SK-N-SH (cell line): ENCODE results near the gene SSTR5. TPM values are rescaled to one million over a fixed set of nuclear protein-coding genes. Genes with fewer than 3 reads are reported as not detected.

Experiments used
- CTCF ChIA-PET: fragments of 300-600, 350-600 bp; formaldehyde crosslinking; extraction: SDS; loops from one replicate; lab custom pipeline; 2021; lab: Yijun Ruan, JAX
- POLR2A ChIA-PET: fragments of 350-600 bp; sonication (Branson Sonifier 250); formaldehyde crosslinking; extraction: SDS; loops from one replicate; lab custom pipeline; 2020; ENCODE audit warnings: antibody characterized with exemption, inconsistent platforms; lab: Yijun Ruan, JAX
- DNase-seq: peaks from one replicate; pipeline ENCODE4 v3.0.0; 2012
- H2AFZ ChIP-seq: fragments of 200-600 bp; sonication (generic); 2 replicates; pipeline ENCODE4 v1.8.1; 2016; ENCODE audit warnings: antibody characterized with exemption, mild to moderate bottlenecking, low read depth
- H3F3A ChIP-seq: fragments of 200-600 bp; sonication (generic); replicated peaks from 2 replicates; pipeline ENCODE3; 2016; ENCODE audit warnings: antibody characterized with exemption, mild to moderate bottlenecking; ENCODE audit not compliant: insufficient read depth
- H3K27ac ChIP-seq, 2 experiments: fragments of 200-500 bp in 1 of 2; fragments of 200-600 bp in 1 of 2; sonication (Bioruptor generic) in 1 of 2; sonication (generic), shearing (Covaris generic) in 1 of 2; 2 replicates each; pipeline versions ENCODE4 v1.5.1 to v1.6.1; 2014 to 2016; ENCODE audit warnings: low read depth in 2 of 2, inconsistent platforms in 1 of 2, low read length in 1 of 2, mild to moderate bottlenecking in 1 of 2, mixed read lengths in 1 of 2
- H3K27me3 ChIP-seq: fragments of 200-600 bp; sonication (generic), shearing (Covaris generic); 2 replicates; pipeline ENCODE4 v1.6.1; 2016; ENCODE audit warnings: mixed run types; ENCODE audit not compliant: insufficient read depth
- H3K36me3 ChIP-seq, 2 experiments: fragments of 200-500 bp in 1 of 2; fragments of 200-600 bp in 1 of 2; sonication (Bioruptor generic) in 1 of 2; sonication (generic) in 1 of 2; replicated peaks in 1 of 2; 2 replicates each; pipeline versions ENCODE3 to v1.5.1; 2014 to 2016; ENCODE audit warnings: low read length in 1 of 2, mild to moderate bottlenecking in 1 of 2; ENCODE audit not compliant: insufficient read depth in 2 of 2, control insufficient read depth in 1 of 2
- H3K4me1 ChIP-seq, 2 experiments: fragments of 200-500 bp in 1 of 2; fragments of 200-600 bp in 1 of 2; sonication (Bioruptor generic) in 1 of 2; sonication (generic), shearing (Covaris generic) in 1 of 2; 2 replicates each; pipeline versions ENCODE4 v1.5.1 to v1.6.1; 2014 to 2016; ENCODE audit warnings: low read depth in 1 of 2, low read length in 1 of 2, mixed run types in 1 of 2; ENCODE audit not compliant: insufficient read depth in 2 of 2, control insufficient read depth in 1 of 2
- H3K4me2 ChIP-seq: fragments of 200-600 bp; sonication (generic), shearing (Covaris generic); 2 replicates; pipeline ENCODE4 v1.6.1; 2017; ENCODE audit warnings: mixed run types
- H3K4me3 ChIP-seq, 2 experiments: fragments of 200-500 bp in 1 of 2; fragments of 200-600 bp in 1 of 2; sonication (Bioruptor generic) in 1 of 2; sonication (generic), shearing (Covaris generic) in 1 of 2; 2 replicates each; pipeline versions ENCODE4 v1.5.1 to v1.8.1; 2014 to 2016; ENCODE audit warnings: low read depth in 2 of 2, inconsistent platforms in 1 of 2, low read length in 1 of 2, mild to moderate bottlenecking in 1 of 2, mixed read lengths in 1 of 2, moderate library complexity in 1 of 2
- H3K79me2 ChIP-seq: fragments of 200-600 bp; sonication (generic); 2 replicates; pipeline ENCODE4 v1.8.1; 2017; ENCODE audit warnings: mild to moderate bottlenecking; ENCODE audit not compliant: insufficient read depth
- H3K9ac ChIP-seq: fragments of 200-600 bp; sonication (generic); 2 replicates; pipeline ENCODE4 v1.6.1; 2017; ENCODE audit warnings: mixed run types
- H3K9me2 ChIP-seq: fragments of 200-600 bp; sonication (generic); 2 replicates; pipeline ENCODE4 v1.6.1; 2017; ENCODE audit warnings: mixed run types
- H3K9me3 ChIP-seq: fragments of 200-600 bp; sonication (generic); 2 replicates; pipeline ENCODE4 v1.6.1; 2017; ENCODE audit warnings: mixed run types, mild to moderate bottlenecking, moderate library complexity
- H4K20me1 ChIP-seq: fragments of 200-600 bp; sonication (generic); 2 replicates; pipeline ENCODE4 v1.6.1; 2017; ENCODE audit warnings: mild to moderate bottlenecking, mixed run types; ENCODE audit not compliant: insufficient read depth
- CHD2 ChIP-seq: fragments of 150-350 bp; IDR thresholded peaks from 2 replicates; pipeline ENCODE4 v1.6.1; 2018; ENCODE audit warnings: low read length; ENCODE audit not compliant: partially characterized antibody
- CTCF ChIP-seq: fragments of 200-600 bp; sonication (generic); IDR thresholded peaks from 2 replicates; pipeline ENCODE4 v1.6.1; 2017; ENCODE audit warnings: antibody characterized with exemption, mild to moderate bottlenecking, moderate library complexity
- EP300 ChIP-seq, 2 experiments: IDR thresholded peaks; 2 replicates each; pipeline versions ENCODE4 v1.4.0 to v1.6.1; 2012; ENCODE audit warnings: borderline replicate concordance in 1 of 2, low read depth in 1 of 2, low read length in 1 of 2
- FOSL2 ChIP-seq: IDR thresholded peaks from 2 replicates; pipeline ENCODE4 v1.4.0; 2012; ENCODE audit warnings: low read depth, mild to moderate bottlenecking, moderate library complexity, borderline replicate concordance
- IRF3 ChIP-seq: fragments of 150-350 bp; IDR thresholded peaks from 2 replicates; pipeline ENCODE4 v1.6.1; 2016; ENCODE audit warnings: mild to moderate bottlenecking, low read depth, low read length
- JUND ChIP-seq: IDR thresholded peaks from 2 replicates; pipeline ENCODE4 v1.4.0; 2012
- MAX ChIP-seq: IDR thresholded peaks from 2 replicates; pipeline ENCODE4 v1.4.0; 2012; ENCODE audit warnings: low read depth
- MEF2A ChIP-seq: IDR thresholded peaks from 2 replicates; pipeline ENCODE4 v1.4.0; 2012; ENCODE audit warnings: low read depth, borderline replicate concordance
- MXI1 ChIP-seq: IDR thresholded peaks from 2 replicates; pipeline ENCODE4 v1.6.1; 2012; ENCODE audit warnings: mild to moderate bottlenecking, low read depth, low read length, improper control_type of control experiment
- NFIC ChIP-seq: IDR thresholded peaks from 2 replicates; pipeline ENCODE4 v1.4.0; 2012; ENCODE audit warnings: borderline replicate concordance
- NRF1 ChIP-seq: IDR thresholded peaks from 2 replicates; pipeline ENCODE4 v1.6.1; 2012; ENCODE audit warnings: low read depth, mild to moderate bottlenecking, low read length
- PBX3 ChIP-seq: IDR thresholded peaks from 2 replicates; pipeline ENCODE4; 2012
- RAD21 ChIP-seq: IDR thresholded peaks from 2 replicates; pipeline ENCODE4 v1.6.1; 2012; ENCODE audit warnings: mild to moderate bottlenecking, low read length
- RFX5 ChIP-seq: IDR thresholded peaks from 2 replicates; pipeline ENCODE4 v1.6.1; 2012; ENCODE audit warnings: mild to moderate bottlenecking, improper control_type of control experiment, low read length
- RXRA ChIP-seq: IDR thresholded peaks from 2 replicates; pipeline ENCODE4 v1.4.0; 2012; ENCODE audit warnings: low read depth, mild to moderate bottlenecking, borderline replicate concordance
- SIN3A ChIP-seq: IDR thresholded peaks from 2 replicates; pipeline ENCODE4 v1.6.1; 2012; ENCODE audit warnings: low read depth, mild to moderate bottlenecking, low read length, moderate library complexity, borderline replicate concordance
- TAF1 ChIP-seq: IDR thresholded peaks from 2 replicates; pipeline ENCODE4 v1.6.1; 2012; ENCODE audit warnings: low read depth, mild to moderate bottlenecking, low read length, moderate library complexity, borderline replicate concordance
- TEAD4 ChIP-seq: IDR thresholded peaks from 2 replicates; pipeline ENCODE4 v1.4.0; 2012; ENCODE audit warnings: mild to moderate bottlenecking, borderline replicate concordance; ENCODE audit not compliant: insufficient read depth
- ZBTB33 ChIP-seq: IDR thresholded peaks from 2 replicates; pipeline ENCODE4 v1.4.0; 2012; ENCODE audit warnings: low read depth, borderline replicate concordance
- WGBS: methylation state at CpG from one replicate; pipeline ENCODE4 v1.1.6; 2017; ENCODE audit warnings: low lambda C conversion rate; 5-methylcytosine and 5-hydroxymethylcytosine counted together
- polyA plus RNA-seq, 3 experiments: library from polyadenylated mRNA; depleted of rRNA; stranded (reverse); fragments of >200 nt; gene quantifications; 2 replicates each; pipeline ENCODE4 v1.2.3, GENCODE V29; 2012

SSTR5 gene
- polyA plus RNA-seq, 1 of the 3 experiments (the other 2 are of a cell fraction): not detected

- 21% methylated on average over 6 of the region's 13 CpGs for WGBS
- H2AFZ ChIP-seq: no peak overlapping the region
- peaks cover 4% of the 10 kb centered on the region for H3F3A ChIP-seq
- no peaks in the 10 kb centered on the region for H3K79me2 ChIP-seq
- H3K4me2 ChIP-seq: no peak overlapping the region
- no peak overlapping the region for H3K4me3 ChIP-seq
- DNase-seq: no peak
- ChIA-PET CTCF (interaction anchor here (3.0 kb wide), 1 partner anchor 18 kb away, joined by 9 read pairs; no protein-coding TSS in a partner anchor), POLR2A (no interaction called here)
- H3K9me2 ChIP-seq: no peaks in the 10 kb centered on the region
- peaks cover 90% of the 10 kb centered on the region for H3K27me3 ChIP-seq
- peaks cover 8% of the 10 kb centered on the region; the same call in 1 of the 2 replicates for H4K20me1 ChIP-seq
- no peak overlapping the region for H3K9ac ChIP-seq
- H3K27ac ChIP-seq: no peak overlapping the region
- H3K9me3 ChIP-seq: no peaks in the 10 kb centered on the region
- TF ChIP-seq NRF1 (no peak), TEAD4 (no peak), EP300 (IDR thresholded peaks at IDR 0.05; ENCODE audit: borderline replicate concordance in 1 of 2, low read depth in 1 of 2, low read length in 1 of 2) (no peak), RAD21 (no peak), JUND (no peak), PBX3 (no peak), RFX5 (no peak), CHD2 (no peak), NFIC (no peak), MEF2A (no peak), IRF3 (no peak), MAX (no peak), CTCF (no peak), RXRA (no peak), ZBTB33 (no peak), TAF1 (no peak), MXI1 (no peak), SIN3A (no peak), FOSL2 (no peak)
- H3K36me3 ChIP-seq: no peaks in the 10 kb centered on the region
- no peaks in the 10 kb centered on the region for H3K4me1 ChIP-seq
These were observed 3.0 kb downstream of the SSTR5 start for GRCh38 chr16:1075546-1075945.
